ENCODE results near the gene HCN1.

The HCN1 gene

GRCh38 chr5:45271626-45272025 lies 424.6 kb downstream of the HCN1 start:
- Mint-ChIP-seq H3K27me3 (no peaks in the 10 kb centered on the region), H3K4me3 (no peak overlapping the region)
- ATAC-seq (ENCODE audit: low read depth) = no peak

GRCh38 chr5:45264447-45264846 lies 431.7 kb downstream of the HCN1 start:
- no peak for DNase-seq (ENCODE audit: low spot score in 2 of 2)
- Mint-ChIP-seq H3K4me1 (no peaks in the 10 kb centered on the region), H3K27me3 (no peaks in the 10 kb centered on the region), H3K4me3 (no peak overlapping the region), H3K9me3 (peaks cover 3% of the 10 kb centered on the region), H3K27ac (no peak overlapping the region), H3K36me3 (no peaks in the 10 kb centered on the region)
- ATAC-seq (ENCODE audit: low read depth) = no peak

More at GRCh38 chr5:45271626-45272025, 424.6 kb downstream of the HCN1 start:
- peaks cover 3% of the 10 kb centered on the region for H3K9me3 Mint-ChIP-seq
- DNase-seq (ENCODE audit: low spot score in 2 of 2) = no peak
- no peaks in the 10 kb centered on the region for H3K36me3 Mint-ChIP-seq
- no peak overlapping the region for H3K27ac Mint-ChIP-seq
- no peaks in the 10 kb centered on the region for H3K4me1 Mint-ChIP-seq

- DNase-seq (ENCODE audit: low spot score in 2 of 2) (no peak), ATAC-seq (ENCODE audit: low read depth) (no peak)
- H3K4me3 Mint-ChIP-seq = no peak overlapping the region
- H3K4me1 Mint-ChIP-seq = no peaks in the 10 kb centered on the region
- no peaks in the 10 kb centered on the region for H3K36me3 Mint-ChIP-seq
- H3K9me3 Mint-ChIP-seq = peaks cover 3% of the 10 kb centered on the region
- no peak overlapping the region for H3K27ac Mint-ChIP-seq
- no peaks in the 10 kb centered on the region for H3K27me3 Mint-ChIP-seq
These were observed 434.1 kb downstream of the HCN1 start for GRCh38 chr5:45262061-45262590.

GRCh38 chr5:45261125-45261524 lies 435.1 kb downstream of the HCN1 start:
- Mint-ChIP-seq H3K4me3 (no peak overlapping the region), H3K36me3 (no peaks in the 10 kb centered on the region), H3K4me1 (no peaks in the 10 kb centered on the region), H3K9me3 (peaks cover 3% of the 10 kb centered on the region), H3K27me3 (no peaks in the 10 kb centered on the region), H3K27ac (no peak overlapping the region)
- DNase-seq (ENCODE audit: low spot score in 2 of 2) = no peak
- no peak for ATAC-seq (ENCODE audit: low read depth)

- Mint-ChIP-seq H3K9me3 (peaks cover 3% of the 10 kb centered on the region), H3K27ac (no peak overlapping the region), H3K36me3 (no peaks in the 10 kb centered on the region), H3K4me1 (no peaks in the 10 kb centered on the region), H3K4me3 (no peak overlapping the region), H3K27me3 (no peaks in the 10 kb centered on the region)
- DNase-seq (ENCODE audit: low spot score in 2 of 2) (no peak), ATAC-seq (ENCODE audit: low read depth) (no peak)
These were observed 435.9 kb downstream of the HCN1 start for GRCh38 chr5:45260292-45260691.

GRCh38 chr5:45252978-45253377 lies 443.2 kb downstream of the HCN1 start:
- DNase-seq (ENCODE audit: low spot score in 2 of 2) = no peak
- Mint-ChIP-seq H3K36me3 (no peaks in the 10 kb centered on the region), H3K4me3 (no peak overlapping the region), H3K9me3 (peaks cover 6% of the 10 kb centered on the region), H3K27me3 (no peaks in the 10 kb centered on the region), H3K27ac (no peak overlapping the region), H3K4me1 (no peaks in the 10 kb centered on the region)
- ATAC-seq (ENCODE audit: low read depth) = no peak

- H3K36me3 Mint-ChIP-seq = no peaks in the 10 kb centered on the region
- DNase-seq (ENCODE audit: low spot score in 2 of 2) (no peak), ATAC-seq (ENCODE audit: low read depth) (no peak)
- no peaks in the 10 kb centered on the region for H3K4me1 Mint-ChIP-seq
- no peak overlapping the region for H3K4me3 Mint-ChIP-seq
- H3K27ac Mint-ChIP-seq = no peak overlapping the region
- H3K27me3 Mint-ChIP-seq = no peaks in the 10 kb centered on the region
- H3K9me3 Mint-ChIP-seq = peaks cover 9% of the 10 kb centered on the region
These were observed 443.6 kb downstream of the HCN1 start for GRCh38 chr5:45252541-45252940.

GRCh38 chr5:45225571-45226031 lies 470.6 kb downstream of the HCN1 start:
- ATAC-seq (ENCODE audit: low read depth) (no peak), DNase-seq (ENCODE audit: low spot score in 2 of 2) (no peak)
- Mint-ChIP-seq H3K4me1 (no peaks in the 10 kb centered on the region), H3K4me3 (no peak overlapping the region), H3K9me3 (peaks cover 6% of the 10 kb centered on the region), H3K27ac (no peak overlapping the region), H3K36me3 (no peaks in the 10 kb centered on the region), H3K27me3 (no peaks in the 10 kb centered on the region)

- Mint-ChIP-seq H3K4me1 (no peaks in the 10 kb centered on the region), H3K27me3 (no peaks in the 10 kb centered on the region), H3K4me3 (no peak overlapping the region), H3K36me3 (no peaks in the 10 kb centered on the region), H3K9me3 (no peaks in the 10 kb centered on the region), H3K27ac (no peak overlapping the region)
- ATAC-seq (ENCODE audit: low read depth) (no peak), DNase-seq (ENCODE audit: low spot score in 2 of 2) (no peak)
These were observed 490.7 kb downstream of the HCN1 start for GRCh38 chr5:45205403-45205961.
